Measurements from ENCODE around the gene HOXD3. TPM values are rescaled to one million over a fixed set of nuclear protein-coding genes. Genes with fewer than 3 reads are reported as not detected.
A peak's percentile ranks its signal among the peaks of the same experiment; 100 is the strongest.

Gene HOXD3
- total and polyA plus RNA-seq, 9 donors: 6.7 to 18.7 (median 14.8) TPM

GRCh38 chr2:176114120-176114929, 42.8 kb upstream of the HOXD3 start:
- intact Hi-C loops (cut with DNase I): no loop called here
- H3K27ac ChIP-seq: no peak overlapping the region
- no peak for TF ChIP-seq POLR2A (IDR thresholded peaks at IDR 0.05)
- no peak for TF ChIP-seq EP300 (IDR thresholded peaks at IDR 0.05)
- TF ChIP-seq CTCF (IDR thresholded peaks at IDR 0.05): no peak
- H3K4me1 ChIP-seq (ENCODE audit: insufficient read depth): no peaks in the 10 kb centered on the region
- H3K4me3 ChIP-seq: peak overlapping the region; percentile 33
- 57 to 86% (median 83%) methylated on average over 26 of the region's 26 CpGs for WGBS, 3 donors
- DNase-seq: no peak
- H3K9me3 ChIP-seq: no peaks in the 10 kb centered on the region
- H3K27me3 ChIP-seq: peaks cover 6% of the 10 kb centered on the region
- no peaks in the 10 kb centered on the region for H3K36me3 ChIP-seq

- intact Hi-C loops (cut with DNase I): loop anchor here in 1 of 4 donors (5.0 kb wide), 1 partner anchor 1032 kb away; no protein-coding TSS in a partner anchor
- 61 to 95% (median 88%) methylated on average over 16 of the region's 16 CpGs for whole genome bisulfite sequencing, 3 donors
- no peak for TF ChIP-seq EP300 (IDR thresholded peaks at IDR 0.05)
- no peak for TF ChIP-seq POLR2A (IDR thresholded peaks at IDR 0.05)
- TF ChIP-seq CTCF (IDR thresholded peaks at IDR 0.05): no peak
Measured at GRCh38 chr2:176114930-176115625, 42.0 kb upstream of the HOXD3 start.

GRCh38 chr2:176115883-176116813, 41.0 kb upstream of the HOXD3 start, which contains the start of gene HOXD10:
HOXD10 (plus strand) TSS chr2:176116778; CDS start chr2:176116834, 56 bp downstream.
- peak; percentile 50 to 80 (median 65) for DNase-seq
- TF ChIP-seq CTCF (IDR thresholded peaks at IDR 0.05) (peak in 2 of 3 donors; percentile 38 to 39), EP300 (IDR thresholded peaks at IDR 0.05) (no peak), POLR2A (IDR thresholded peaks at IDR 0.05) (no peak)
- H3K27ac ChIP-seq: no peak within 1 kb of the TSS

More at GRCh38 chr2:176114930-176115625, 42.0 kb upstream of the HOXD3 start:
- H3K9me3 ChIP-seq: no peaks in the 10 kb centered on the region
- peak overlapping the region; percentile 33 for H3K4me3 ChIP-seq
- peak in 1 of 5 donors; percentile 9 for DNase-seq
- H3K4me1 ChIP-seq (ENCODE audit: insufficient read depth): no peaks in the 10 kb centered on the region
- peaks cover 6% of the 10 kb centered on the region for H3K27me3 ChIP-seq
- no peak overlapping the region for H3K27ac ChIP-seq
- no peaks in the 10 kb centered on the region for H3K36me3 ChIP-seq

More at GRCh38 chr2:176115883-176116813, 41.0 kb upstream of the HOXD3 start, which contains the start of gene HOXD10:
- intact Hi-C loops (cut with DNase I): loop anchor here in 1 of 4 donors (5.0 kb wide), 1 partner anchor 1031 kb away; no protein-coding TSS in a partner anchor
- Histone ChIP-seq H3K36me3 (no peaks in the 10 kb centered on the region), H3K4me1 (ENCODE audit: insufficient read depth) (no peaks in the 10 kb centered on the region), H3K9me3 (no peaks in the 10 kb centered on the region), H3K4me3 (peak within 1 kb of the TSS; percentile 43), H3K27me3 (peaks cover 6% of the 10 kb centered on the region)
- 5 to 19% (median 16%) methylated on average over 57 to 66 of the region's 66 CpGs for WGBS, 3 donors
